GM10266 (cell line): Measurements from ENCODE around the gene AKAP7.

ENCODE experiments used
- DNase-seq: peaks from one replicate; pipeline ENCODE4 v3.0.0; 2012; ENCODE audit errors: extremely low spot score
- CTCF ChIP-seq: IDR thresholded peaks from 2 replicates; pipeline ENCODE4 v1.5.1; 2012; ENCODE audit warnings: mild to moderate bottlenecking, low read depth; ENCODE audit not compliant: control insufficient read depth, insufficient read depth; ENCODE audit errors: missing control alignments

The AKAP7 gene

GRCh38 chr6:131331873-131332781 lies 196.9 kb downstream of the AKAP7 start:
- no peak for TF ChIP-seq CTCF

More at GRCh38 chr6:131331873-131332781, 196.9 kb downstream of the AKAP7 start:
- DNase-seq, result no peak
